ENCODE results near the gene KNSTRN.
A peak's percentile ranks its signal among the peaks of the same experiment; 100 is the strongest.

The KNSTRN gene

DNA sequence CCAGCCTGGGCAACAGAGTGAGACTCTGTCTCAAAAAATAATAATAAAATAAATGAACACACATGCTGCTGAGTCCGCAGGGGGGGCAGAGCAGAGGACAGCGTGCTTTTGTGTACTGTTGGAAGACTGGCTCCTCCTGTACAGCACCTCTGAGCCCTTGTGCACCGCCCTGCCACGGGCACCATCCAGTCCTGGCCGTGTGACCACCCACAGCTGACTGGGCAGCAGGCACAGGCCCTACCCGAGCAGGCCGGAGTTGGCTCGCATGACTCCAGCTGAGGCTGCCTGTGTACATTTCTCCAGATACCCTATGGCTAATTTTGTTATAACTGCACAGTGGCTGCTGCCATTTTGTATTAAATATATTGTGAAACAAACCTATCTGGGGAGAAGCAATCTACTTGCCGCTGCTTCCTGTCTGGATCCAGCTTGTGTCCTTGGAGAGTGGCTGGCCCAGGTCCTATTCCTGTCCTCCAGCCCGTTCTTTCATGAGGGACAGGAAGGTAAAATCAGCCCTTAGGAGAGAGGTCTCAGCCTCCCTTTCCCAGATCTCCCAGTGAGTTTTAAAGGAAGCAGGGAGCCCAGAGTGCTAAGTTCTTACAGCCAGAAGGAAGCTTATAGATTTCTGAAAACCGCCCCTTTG lies 37.7 kb downstream of the KNSTRN start:
- no peak overlapping the region for H3K4me2 ChIP-seq (ENCODE audit: low read depth, low read length, poor library complexity, severe bottlenecking)
- H3F3A ChIP-seq (ENCODE audit: insufficient read depth): peaks cover 6% of the 10 kb centered on the region; the same call in 1 of the 2 replicates
- no peaks in the 10 kb centered on the region for H3K9me3 ChIP-seq (ENCODE audit: insufficient read depth, low read length)
- H3K9ac ChIP-seq (ENCODE audit: low read length): no peak overlapping the region
- H3K36me3 ChIP-seq (ENCODE audit: low read length): no peaks in the 10 kb centered on the region
- TF ChIP-seq, protein P1, sequence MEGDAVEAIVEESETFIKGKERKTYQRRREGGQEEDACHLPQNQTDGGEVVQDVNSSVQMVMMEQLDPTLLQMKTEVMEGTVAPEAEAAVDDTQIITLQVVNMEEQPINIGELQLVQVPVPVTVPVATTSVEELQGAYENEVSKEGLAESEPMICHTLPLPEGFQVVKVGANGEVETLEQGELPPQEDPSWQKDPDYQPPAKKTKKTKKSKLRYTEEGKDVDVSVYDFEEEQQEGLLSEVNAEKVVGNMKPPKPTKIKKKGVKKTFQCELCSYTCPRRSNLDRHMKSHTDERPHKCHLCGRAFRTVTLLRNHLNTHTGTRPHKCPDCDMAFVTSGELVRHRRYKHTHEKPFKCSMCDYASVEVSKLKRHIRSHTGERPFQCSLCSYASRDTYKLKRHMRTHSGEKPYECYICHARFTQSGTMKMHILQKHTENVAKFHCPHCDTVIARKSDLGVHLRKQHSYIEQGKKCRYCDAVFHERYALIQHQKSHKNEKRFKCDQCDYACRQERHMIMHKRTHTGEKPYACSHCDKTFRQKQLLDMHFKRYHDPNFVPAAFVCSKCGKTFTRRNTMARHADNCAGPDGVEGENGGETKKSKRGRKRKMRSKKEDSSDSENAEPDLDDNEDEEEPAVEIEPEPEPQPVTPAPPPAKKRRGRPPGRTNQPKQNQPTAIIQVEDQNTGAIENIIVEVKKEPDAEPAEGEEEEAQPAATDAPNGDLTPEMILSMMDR (IDR thresholded peaks at IDR 0.05; ENCODE audit: insufficient read depth, low read length, poor library complexity, severe bottlenecking): no peak
- TF ChIP-seq EZH2phosphoT487 (conservative IDR thresholded peaks at IDR 0.05; ENCODE audit: low read length): no peak
- no peaks in the 10 kb centered on the region for H3K79me2 ChIP-seq (ENCODE audit: insufficient read depth, low read length)
- H2AFZ ChIP-seq (ENCODE audit: low read depth, low read length, severe bottlenecking): no peak overlapping the region
- no peak overlapping the region for H3K4me3 ChIP-seq (ENCODE audit: insufficient read depth, low read length, poor library complexity, severe bottlenecking)
- H3K9me2 ChIP-seq (replicated peaks; ENCODE audit: insufficient read depth, low read length): no peaks in the 10 kb centered on the region
- H4K20me1 ChIP-seq (ENCODE audit: low read depth, low read length): no peaks in the 10 kb centered on the region
- no peaks in the 10 kb centered on the region for H3K27me3 ChIP-seq (ENCODE audit: low read length)
- no peak overlapping the region for H3K27ac ChIP-seq (ENCODE audit: low read depth, low read length)

DNA sequence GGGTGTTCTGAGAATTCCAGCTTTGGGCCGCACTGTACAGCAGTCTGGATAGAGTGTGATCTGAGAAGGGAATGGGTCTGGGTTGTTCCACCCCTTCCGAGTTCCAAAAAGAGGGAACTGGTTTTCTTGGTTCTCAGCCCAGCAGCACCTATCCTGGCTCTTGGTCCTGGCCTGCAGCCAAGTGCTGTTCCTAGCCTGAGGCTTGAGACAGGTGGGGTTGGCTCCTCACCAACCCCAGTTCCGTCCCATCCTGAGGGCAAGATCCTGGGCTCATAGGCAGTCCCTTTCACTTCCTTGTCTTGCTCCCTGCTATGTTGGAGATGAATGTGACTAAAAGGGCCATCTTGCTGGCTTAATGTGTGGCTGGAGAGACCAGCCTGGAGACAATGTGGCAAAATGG lies 38.3 kb downstream of the KNSTRN start:
- no peaks in the 10 kb centered on the region for H3K9me2 ChIP-seq (replicated peaks; ENCODE audit: insufficient read depth, low read length)
- H4K20me1 ChIP-seq (ENCODE audit: low read depth, low read length): no peaks in the 10 kb centered on the region
- no peak for TF ChIP-seq EZH2phosphoT487 (conservative IDR thresholded peaks at IDR 0.05; ENCODE audit: low read length)
- TF ChIP-seq, protein P1 (IDR thresholded peaks at IDR 0.05; ENCODE audit: insufficient read depth, low read length, poor library complexity, severe bottlenecking): no peak
- no peak overlapping the region for H3K9ac ChIP-seq (ENCODE audit: low read length)
- no peak overlapping the region for H2AFZ ChIP-seq (ENCODE audit: low read depth, low read length, severe bottlenecking)
- no peaks in the 10 kb centered on the region for H3K9me3 ChIP-seq (ENCODE audit: insufficient read depth, low read length)
- no peaks in the 10 kb centered on the region for H3K27me3 ChIP-seq (ENCODE audit: low read length)
- H3K4me3 ChIP-seq (ENCODE audit: insufficient read depth, low read length, poor library complexity, severe bottlenecking): no peak overlapping the region
- no peaks in the 10 kb centered on the region for H3K36me3 ChIP-seq (ENCODE audit: low read length)
- no peaks in the 10 kb centered on the region for H3K79me2 ChIP-seq (ENCODE audit: insufficient read depth, low read length)
- peaks cover 6% of the 10 kb centered on the region; the same call in 1 of the 2 replicates for H3F3A ChIP-seq (ENCODE audit: insufficient read depth)
- H3K27ac ChIP-seq (ENCODE audit: low read depth, low read length): no peak overlapping the region
- H3K4me2 ChIP-seq (ENCODE audit: low read depth, low read length, poor library complexity, severe bottlenecking): no peak overlapping the region

DNA sequence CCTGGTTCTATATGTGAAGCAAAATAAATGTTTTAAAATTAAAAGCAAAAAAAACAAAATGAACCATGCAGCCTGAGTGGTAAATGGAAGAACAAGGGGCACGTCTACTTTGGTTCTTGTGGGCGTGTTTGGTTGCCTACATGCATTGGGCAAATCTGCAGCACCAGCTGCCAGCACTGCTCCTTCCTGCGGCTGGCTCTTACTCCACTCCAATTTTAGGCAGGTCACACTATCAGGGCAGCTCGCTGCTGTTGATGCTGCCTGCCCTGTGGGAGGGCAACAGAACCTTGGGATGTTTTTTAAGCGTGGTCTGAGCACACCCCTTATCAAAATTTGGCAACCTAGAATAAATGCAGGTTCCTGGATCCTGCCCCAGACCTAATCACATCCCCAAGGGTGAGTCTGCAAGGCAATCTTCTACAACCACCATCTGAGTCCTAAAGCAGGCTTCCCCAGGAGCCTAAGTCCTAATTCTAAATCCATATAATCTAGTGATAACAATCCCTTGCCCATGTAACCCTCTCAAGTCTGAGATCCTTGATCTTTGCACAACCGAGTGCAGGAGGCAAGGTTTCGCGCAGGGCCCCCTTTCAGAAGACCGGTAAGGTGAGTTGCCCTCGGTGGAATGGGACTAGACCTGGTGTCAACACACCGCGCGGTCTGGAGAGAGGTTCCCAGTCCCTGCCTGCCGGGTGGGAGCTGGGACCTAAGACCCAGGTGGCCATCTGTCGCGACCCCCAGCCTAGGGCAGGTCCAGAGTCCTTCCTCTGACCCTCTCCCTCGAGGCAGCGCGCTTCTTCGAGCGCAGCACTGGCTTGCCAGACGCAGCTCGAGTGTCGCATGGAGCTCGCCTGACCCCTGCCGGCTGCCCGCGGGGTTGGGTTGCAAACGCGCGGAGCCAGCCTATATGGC lies 39.0 kb downstream of the KNSTRN start:
- H3K4me2 ChIP-seq (ENCODE audit: low read depth, low read length, poor library complexity, severe bottlenecking): peak overlapping the region; percentile 20
- no peaks in the 10 kb centered on the region for H3K36me3 ChIP-seq (ENCODE audit: low read length)
- no peaks in the 10 kb centered on the region for H3K79me2 ChIP-seq (ENCODE audit: insufficient read depth, low read length)
- no peaks in the 10 kb centered on the region for H4K20me1 ChIP-seq (ENCODE audit: low read depth, low read length)
- peaks cover 6% of the 10 kb centered on the region; the same call in 1 of the 2 replicates for H3F3A ChIP-seq (ENCODE audit: insufficient read depth)
- H3K4me3 ChIP-seq (ENCODE audit: insufficient read depth, low read length, poor library complexity, severe bottlenecking): no peak overlapping the region
- TF ChIP-seq, protein P1 (IDR thresholded peaks at IDR 0.05; ENCODE audit: insufficient read depth, low read length, poor library complexity, severe bottlenecking): peak; percentile 88
- no peak for TF ChIP-seq EZH2phosphoT487 (conservative IDR thresholded peaks at IDR 0.05; ENCODE audit: low read length)
- no peaks in the 10 kb centered on the region for H3K9me2 ChIP-seq (replicated peaks; ENCODE audit: insufficient read depth, low read length)
- no peak overlapping the region for H3K27ac ChIP-seq (ENCODE audit: low read depth, low read length)
- no peak overlapping the region for H3K9ac ChIP-seq (ENCODE audit: low read length)
- no peaks in the 10 kb centered on the region for H3K27me3 ChIP-seq (ENCODE audit: low read length)
- H2AFZ ChIP-seq (ENCODE audit: low read depth, low read length, severe bottlenecking): no peak overlapping the region
- H3K9me3 ChIP-seq (ENCODE audit: insufficient read depth, low read length): no peaks in the 10 kb centered on the region
